Measurements from ENCODE around the gene ERC1. TPM values are rescaled to one million over a fixed set of nuclear protein-coding genes. Genes with fewer than 3 reads are reported as not detected.

ERC1 gene
- polyA plus RNA-seq, 1 donor from 2014 or later: 7.1 TPM

DNA sequence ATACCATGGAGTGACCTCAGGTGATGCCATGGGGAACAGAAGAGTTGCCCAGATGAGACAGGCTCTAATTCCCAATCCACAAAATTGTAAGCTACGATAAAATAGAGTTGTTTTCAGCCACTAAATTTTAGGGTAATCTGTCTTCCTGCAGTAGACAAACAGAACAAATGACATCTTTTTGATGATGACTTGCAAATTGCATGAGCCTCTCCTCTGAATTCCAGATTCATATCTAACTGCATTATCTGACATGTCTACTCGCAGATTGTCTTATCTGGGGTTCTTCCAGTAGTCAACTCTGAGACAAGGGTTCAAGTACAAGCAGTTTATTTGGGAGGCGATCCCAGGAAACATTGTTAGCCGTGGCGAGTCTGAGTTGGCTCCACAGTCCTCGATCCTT, 14.4 kb upstream of the ERC1 start:
- Histone ChIP-seq H3F3A (ENCODE audit: insufficient read depth, low read length, poor library complexity, severe bottlenecking) (no peaks in the 10 kb centered on the region), H3K36me3 (ENCODE audit: insufficient read depth, low read length) (no peaks in the 10 kb centered on the region), H3K4me3 (ENCODE audit: low read length) (no peak overlapping the region), H3K9ac (ENCODE audit: low read length) (no peak overlapping the region), H3K9me3 (ENCODE audit: low read length) (no peaks in the 10 kb centered on the region), H4K20me1 (ENCODE audit: insufficient read depth) (no peaks in the 10 kb centered on the region), H3K27ac (ENCODE audit: low read length) (no peak overlapping the region), H2AFZ (ENCODE audit: low read depth, low read length) (no peak overlapping the region), H3K27me3 (ENCODE audit: insufficient read depth, low read depth, low read length) (no peaks in the 10 kb centered on the region), H3K9me2 (ENCODE audit: insufficient read depth, low read length) (no peaks in the 10 kb centered on the region), H3K4me2 (ENCODE audit: low read length) (no peak overlapping the region), H3K79me2 (replicated peaks; ENCODE audit: insufficient read depth, low read length) (no peaks in the 10 kb centered on the region)
- no peak for TF ChIP-seq RAD21 (conservative IDR thresholded peaks at IDR 0.05)
- TF ChIP-seq EP300 (conservative IDR thresholded peaks at IDR 0.05; ENCODE audit: poor library complexity, severe bottlenecking): no peak
- no peak for TF ChIP-seq POLR2AphosphoS5 (IDR thresholded peaks at IDR 0.05)
- TF ChIP-seq SMC3 (conservative IDR thresholded peaks at IDR 0.05; ENCODE audit: poor library complexity): no peak
- no peak for TF ChIP-seq EZH2 (IDR thresholded peaks at IDR 0.05; ENCODE audit: borderline replicate concordance, insufficient read depth, low read length, poor library complexity, severe bottlenecking)
- no peak for TF ChIP-seq TAF1 (IDR thresholded peaks at IDR 0.05; ENCODE audit: low read depth)
- no peak for TF ChIP-seq MXI1 (conservative IDR thresholded peaks at IDR 0.05; ENCODE audit: poor library complexity, severe bottlenecking)
- TF ChIP-seq, protein P1, sequence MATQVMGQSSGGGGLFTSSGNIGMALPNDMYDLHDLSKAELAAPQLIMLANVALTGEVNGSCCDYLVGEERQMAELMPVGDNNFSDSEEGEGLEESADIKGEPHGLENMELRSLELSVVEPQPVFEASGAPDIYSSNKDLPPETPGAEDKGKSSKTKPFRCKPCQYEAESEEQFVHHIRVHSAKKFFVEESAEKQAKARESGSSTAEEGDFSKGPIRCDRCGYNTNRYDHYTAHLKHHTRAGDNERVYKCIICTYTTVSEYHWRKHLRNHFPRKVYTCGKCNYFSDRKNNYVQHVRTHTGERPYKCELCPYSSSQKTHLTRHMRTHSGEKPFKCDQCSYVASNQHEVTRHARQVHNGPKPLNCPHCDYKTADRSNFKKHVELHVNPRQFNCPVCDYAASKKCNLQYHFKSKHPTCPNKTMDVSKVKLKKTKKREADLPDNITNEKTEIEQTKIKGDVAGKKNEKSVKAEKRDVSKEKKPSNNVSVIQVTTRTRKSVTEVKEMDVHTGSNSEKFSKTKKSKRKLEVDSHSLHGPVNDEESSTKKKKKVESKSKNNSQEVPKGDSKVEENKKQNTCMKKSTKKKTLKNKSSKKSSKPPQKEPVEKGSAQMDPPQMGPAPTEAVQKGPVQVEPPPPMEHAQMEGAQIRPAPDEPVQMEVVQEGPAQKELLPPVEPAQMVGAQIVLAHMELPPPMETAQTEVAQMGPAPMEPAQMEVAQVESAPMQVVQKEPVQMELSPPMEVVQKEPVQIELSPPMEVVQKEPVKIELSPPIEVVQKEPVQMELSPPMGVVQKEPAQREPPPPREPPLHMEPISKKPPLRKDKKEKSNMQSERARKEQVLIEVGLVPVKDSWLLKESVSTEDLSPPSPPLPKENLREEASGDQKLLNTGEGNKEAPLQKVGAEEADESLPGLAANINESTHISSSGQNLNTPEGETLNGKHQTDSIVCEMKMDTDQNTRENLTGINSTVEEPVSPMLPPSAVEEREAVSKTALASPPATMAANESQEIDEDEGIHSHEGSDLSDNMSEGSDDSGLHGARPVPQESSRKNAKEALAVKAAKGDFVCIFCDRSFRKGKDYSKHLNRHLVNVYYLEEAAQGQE (IDR thresholded peaks at IDR 0.05; ENCODE audit: borderline replicate concordance): no peak
- TF ChIP-seq, protein P2, sequence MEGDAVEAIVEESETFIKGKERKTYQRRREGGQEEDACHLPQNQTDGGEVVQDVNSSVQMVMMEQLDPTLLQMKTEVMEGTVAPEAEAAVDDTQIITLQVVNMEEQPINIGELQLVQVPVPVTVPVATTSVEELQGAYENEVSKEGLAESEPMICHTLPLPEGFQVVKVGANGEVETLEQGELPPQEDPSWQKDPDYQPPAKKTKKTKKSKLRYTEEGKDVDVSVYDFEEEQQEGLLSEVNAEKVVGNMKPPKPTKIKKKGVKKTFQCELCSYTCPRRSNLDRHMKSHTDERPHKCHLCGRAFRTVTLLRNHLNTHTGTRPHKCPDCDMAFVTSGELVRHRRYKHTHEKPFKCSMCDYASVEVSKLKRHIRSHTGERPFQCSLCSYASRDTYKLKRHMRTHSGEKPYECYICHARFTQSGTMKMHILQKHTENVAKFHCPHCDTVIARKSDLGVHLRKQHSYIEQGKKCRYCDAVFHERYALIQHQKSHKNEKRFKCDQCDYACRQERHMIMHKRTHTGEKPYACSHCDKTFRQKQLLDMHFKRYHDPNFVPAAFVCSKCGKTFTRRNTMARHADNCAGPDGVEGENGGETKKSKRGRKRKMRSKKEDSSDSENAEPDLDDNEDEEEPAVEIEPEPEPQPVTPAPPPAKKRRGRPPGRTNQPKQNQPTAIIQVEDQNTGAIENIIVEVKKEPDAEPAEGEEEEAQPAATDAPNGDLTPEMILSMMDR (IDR thresholded peaks at IDR 0.05; ENCODE audit: poor library complexity, severe bottlenecking): no peak

DNA sequence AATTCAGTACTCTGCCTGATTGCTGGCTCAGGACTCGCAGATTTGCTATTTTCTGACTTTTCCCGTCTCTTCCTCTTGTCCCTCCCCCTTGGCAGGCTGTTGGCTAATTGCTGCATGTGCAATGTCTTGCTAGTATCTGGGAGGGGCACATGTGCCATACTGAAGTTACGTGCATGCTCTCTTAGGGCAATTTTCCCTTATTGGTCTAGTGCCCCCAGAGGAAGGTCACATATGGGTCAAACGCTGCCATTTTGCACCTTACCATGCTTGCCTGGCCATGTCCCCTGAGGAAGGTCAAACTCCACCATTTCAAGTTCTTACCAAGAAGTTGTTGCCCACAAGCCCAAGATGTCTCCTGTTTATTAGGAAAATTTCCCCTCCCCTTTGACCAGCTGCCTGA, 13.9 kb upstream of the ERC1 start:
- no peaks in the 10 kb centered on the region for H3K79me2 ChIP-seq (replicated peaks; ENCODE audit: insufficient read depth, low read length)
- no peaks in the 10 kb centered on the region for H4K20me1 ChIP-seq (ENCODE audit: insufficient read depth)
- H3K9me2 ChIP-seq (ENCODE audit: insufficient read depth, low read length): no peaks in the 10 kb centered on the region
- H3F3A ChIP-seq (ENCODE audit: insufficient read depth, low read length, poor library complexity, severe bottlenecking): no peaks in the 10 kb centered on the region
- H2AFZ ChIP-seq (ENCODE audit: low read depth, low read length): no peak overlapping the region
- H3K4me3 ChIP-seq (ENCODE audit: low read length): no peak overlapping the region
- H3K9ac ChIP-seq (ENCODE audit: low read length): no peak overlapping the region
- no peaks in the 10 kb centered on the region for H3K27me3 ChIP-seq (ENCODE audit: insufficient read depth, low read depth, low read length)
- no peaks in the 10 kb centered on the region for H3K36me3 ChIP-seq (ENCODE audit: insufficient read depth, low read length)
- H3K9me3 ChIP-seq (ENCODE audit: low read length): no peaks in the 10 kb centered on the region
- H3K4me2 ChIP-seq (ENCODE audit: low read length): no peak overlapping the region
- TF ChIP-seq EZH2 (IDR thresholded peaks at IDR 0.05; ENCODE audit: borderline replicate concordance, insufficient read depth, low read length, poor library complexity, severe bottlenecking) (no peak), EP300 (conservative IDR thresholded peaks at IDR 0.05; ENCODE audit: poor library complexity, severe bottlenecking) (no peak), POLR2AphosphoS5 (IDR thresholded peaks at IDR 0.05) (no peak), MXI1 (conservative IDR thresholded peaks at IDR 0.05; ENCODE audit: poor library complexity, severe bottlenecking) (no peak), TAF1 (IDR thresholded peaks at IDR 0.05; ENCODE audit: low read depth) (no peak), RAD21 (conservative IDR thresholded peaks at IDR 0.05) (no peak), SMC3 (conservative IDR thresholded peaks at IDR 0.05; ENCODE audit: poor library complexity) (no peak)
- TF ChIP-seq, protein P2 (IDR thresholded peaks at IDR 0.05; ENCODE audit: poor library complexity, severe bottlenecking): no peak
- TF ChIP-seq, protein P1 (IDR thresholded peaks at IDR 0.05; ENCODE audit: borderline replicate concordance): no peak
- H3K27ac ChIP-seq (ENCODE audit: low read length): no peak overlapping the region

Measured in neural cell (in vitro differentiated cells).